ENCODE data around the gene EIF3J. TPM values are rescaled to one million over a fixed set of nuclear protein-coding genes. Genes with fewer than 3 reads are reported as not detected.

The EIF3J gene
- total RNA-seq, 1 experiment from 2014 or later: 38.2 TPM

DNA sequence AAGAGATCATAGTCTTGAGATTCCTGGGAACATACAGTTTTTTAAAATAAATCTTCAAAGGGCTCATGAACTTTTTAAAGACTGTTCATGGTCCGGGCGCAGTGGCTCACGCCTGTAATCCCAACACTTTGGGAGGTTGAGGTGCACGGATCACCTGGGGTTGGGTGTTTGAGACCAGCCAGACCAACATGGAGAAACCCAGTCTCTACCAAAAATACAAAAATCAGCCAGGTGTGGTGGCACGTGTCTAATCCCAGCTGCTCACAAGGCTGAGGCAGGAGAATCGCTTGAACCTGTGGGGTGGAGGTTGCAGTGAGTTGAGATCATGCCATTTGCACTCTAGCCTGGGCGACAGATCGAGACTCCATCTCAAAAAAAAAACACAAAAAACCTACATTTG is 41.4 kb upstream of the EIF3J start:
- H3K4me3 ChIP-seq (ENCODE audit: low read length): no peak overlapping the region
- ATAC-seq (no peak), DNase-seq (no peak)
- no peaks in the 10 kb centered on the region for H3K27me3 ChIP-seq (ENCODE audit: low read length)
- peaks cover under 1% of the 10 kb centered on the region for H3F3A ChIP-seq (ENCODE audit: low read length, unreplicated experiment)
- intact Hi-C loops (cut with micrococcal nuclease): no loop called here
- H3K9ac ChIP-seq (ENCODE audit: low read length): no peak overlapping the region
- TF ChIP-seq CTCF (conservative IDR thresholded peaks at IDR 0.05; ENCODE audit: low read depth, low read length): no peak
- no peak for TF ChIP-seq EZH2phosphoT487 (IDR thresholded peaks at IDR 0.05; ENCODE audit: borderline replicate concordance, low read length)
- TF ChIP-seq EZH2 (IDR thresholded peaks at IDR 0.05; ENCODE audit: low read length, unreplicated experiment): no peak
- POLR2A ChIA-PET (ENCODE audit: unreplicated experiment): no interaction called here
- H3K36me3 ChIP-seq (ENCODE audit: low read depth, low read length): peaks cover 33% of the 10 kb centered on the region
- H3K9me2 ChIP-seq (replicated peaks; ENCODE audit: low read length): no peaks in the 10 kb centered on the region
- BruUV-seq (replicated peaks): no TSS peak
- no peak overlapping the region for H2AFZ ChIP-seq (ENCODE audit: low read length)
- H3K4me2 ChIP-seq (ENCODE audit: low read length): no peak overlapping the region
- CTCF ChIA-PET: no interaction called here
- H3K4me1 ChIP-seq (ENCODE audit: insufficient read depth, low read length): peaks cover 9% of the 10 kb centered on the region; the same call in 1 of the 2 replicates
- no peak overlapping the region for H3K27ac ChIP-seq (ENCODE audit: low read length)
- peaks cover 5% of the 10 kb centered on the region; the same call in 1 of the 2 replicates for H4K20me1 ChIP-seq (ENCODE audit: low read length)
- peaks cover 12% of the 10 kb centered on the region for H3K79me2 ChIP-seq (ENCODE audit: low read length)
- H3K9me3 ChIP-seq (ENCODE audit: low read length): no peaks in the 10 kb centered on the region

- Histone ChIP-seq H3K4me2 (ENCODE audit: low read length) (no peak overlapping the region), H3K27ac (ENCODE audit: low read length) (no peak overlapping the region), H3K36me3 (ENCODE audit: low read depth, low read length) (peaks cover 36% of the 10 kb centered on the region), H3F3A (ENCODE audit: low read length, unreplicated experiment) (no peaks in the 10 kb centered on the region), H3K4me3 (ENCODE audit: low read length) (no peak overlapping the region), H3K4me1 (ENCODE audit: insufficient read depth, low read length) (no peaks in the 10 kb centered on the region), H3K27me3 (ENCODE audit: low read length) (no peaks in the 10 kb centered on the region), H2AFZ (ENCODE audit: low read length) (no peak overlapping the region), H3K9ac (ENCODE audit: low read length) (no peak overlapping the region), H3K79me2 (ENCODE audit: low read length) (no peaks in the 10 kb centered on the region), H3K9me3 (ENCODE audit: low read length) (no peaks in the 10 kb centered on the region), H3K9me2 (replicated peaks; ENCODE audit: low read length) (no peaks in the 10 kb centered on the region), H4K20me1 (ENCODE audit: low read length) (no peaks in the 10 kb centered on the region)
- intact Hi-C loops (cut with micrococcal nuclease): loop anchor here (2.0 to 10.0 kb wide), 4 partner anchors 74 to 278 kb away; partner anchors contain the start of genes CTDSPL2 and GOLM2
- DNase-seq (no peak), ATAC-seq (no peak)
- ChIA-PET POLR2A (ENCODE audit: unreplicated experiment) (no interaction called here), CTCF (interaction anchor here (1.4 kb wide), 1 partner anchor 11 kb away, joined by 12 read pairs; no protein-coding TSS in a partner anchor)
- TF ChIP-seq EZH2 (IDR thresholded peaks at IDR 0.05; ENCODE audit: low read length, unreplicated experiment) (no peak), EZH2phosphoT487 (IDR thresholded peaks at IDR 0.05; ENCODE audit: borderline replicate concordance, low read length) (no peak), CTCF (conservative IDR thresholded peaks at IDR 0.05; ENCODE audit: low read depth, low read length) (no peak)
- no TSS peak for BruUV-seq (replicated peaks)
Observed at GRCh38 chr15:44500555-44500954, 36.4 kb upstream of the EIF3J start.

DNA sequence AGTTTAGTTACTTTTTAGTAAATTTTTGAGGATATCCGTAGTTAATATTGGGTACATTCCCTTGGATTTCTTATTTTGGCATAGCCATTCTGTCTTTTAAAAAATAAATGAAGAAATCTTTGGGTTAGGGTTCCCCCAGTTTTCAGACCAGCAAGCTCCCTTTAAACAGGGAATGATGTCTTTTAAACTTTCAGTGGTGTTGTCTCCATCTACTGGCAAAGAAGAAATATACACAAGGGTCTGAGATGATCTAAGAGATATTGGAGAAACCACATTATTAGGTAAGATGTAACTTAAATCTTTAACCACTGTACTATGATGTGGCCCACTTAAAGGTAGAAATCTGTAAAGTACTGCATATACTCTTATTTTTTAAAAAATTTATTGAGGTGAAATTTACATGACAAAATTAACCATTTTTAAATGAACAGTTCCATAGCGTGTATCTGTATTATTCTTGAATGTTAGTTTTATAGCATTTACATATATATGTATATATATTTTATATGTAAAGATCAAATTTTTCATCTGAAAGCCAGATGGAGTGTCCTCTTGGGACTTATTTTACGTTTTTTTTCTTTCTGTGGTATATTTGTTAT is 35.1 kb upstream of the EIF3J start:
- POLR2A ChIA-PET (ENCODE audit: unreplicated experiment): interaction anchor here (0.6 kb wide), 2 partner anchors 11 to 206 kb away, joined by 3 read pairs; no protein-coding TSS in a partner anchor
- Histone ChIP-seq H3K9me2 (replicated peaks; ENCODE audit: low read length) (no peaks in the 10 kb centered on the region), H3K9me3 (ENCODE audit: low read length) (no peaks in the 10 kb centered on the region), H2AFZ (ENCODE audit: low read length) (no peak overlapping the region), H3K9ac (ENCODE audit: low read length) (no peak overlapping the region), H3K4me3 (ENCODE audit: low read length) (no peak overlapping the region), H3K4me1 (ENCODE audit: insufficient read depth, low read length) (no peaks in the 10 kb centered on the region), H3K27me3 (ENCODE audit: low read length) (no peaks in the 10 kb centered on the region), H3K4me2 (ENCODE audit: low read length) (no peak overlapping the region), H3K36me3 (ENCODE audit: low read depth, low read length) (peaks cover 31% of the 10 kb centered on the region), H3K79me2 (ENCODE audit: low read length) (no peaks in the 10 kb centered on the region), H3K27ac (ENCODE audit: low read length) (no peak overlapping the region), H3F3A (ENCODE audit: low read length, unreplicated experiment) (no peaks in the 10 kb centered on the region), H4K20me1 (ENCODE audit: low read length) (no peaks in the 10 kb centered on the region)
- peak; percentile 70 for ATAC-seq
- no TSS peak for BruUV-seq (replicated peaks)
- CTCF ChIA-PET: interaction anchor here (0.6 to 1.4 kb wide), 9 partner anchors 12 to 310 kb away, joined by 3 to 36 read pairs (median 5); partner anchors contain the start of genes CTDSPL2 and GOLM2
- no peak for TF ChIP-seq EZH2phosphoT487 (IDR thresholded peaks at IDR 0.05; ENCODE audit: borderline replicate concordance, low read length)
- TF ChIP-seq EZH2 (IDR thresholded peaks at IDR 0.05; ENCODE audit: low read length, unreplicated experiment): no peak
- peak; percentile 78 for TF ChIP-seq CTCF (conservative IDR thresholded peaks at IDR 0.05; ENCODE audit: low read depth, low read length)
- intact Hi-C loops (cut with micrococcal nuclease): loop anchor here (2.0 to 10.0 kb wide), 5 partner anchors 75 to 629 kb away; partner anchors contain the start of genes CTDSPL2 and GOLM2
- peak; percentile 48 for DNase-seq

Measured in PC-3 (cell line).